ENCODE results near the gene KLK12. TPM values are rescaled to one million over a fixed set of nuclear protein-coding genes. Genes with fewer than 3 reads are reported as not detected.

The KLK12 gene
- total RNA-seq, 1 donor from 2014 or later = 1.0 TPM

GRCh38 chr19:51075998-51076397, 41.2 kb upstream of the KLK12 start:
- H3K27me3 Mint-ChIP-seq = no peaks in the 10 kb centered on the region
- DNase-seq (ENCODE audit: low spot score, unreplicated experiment) = no peak
- peaks cover 4% of the 10 kb centered on the region for H3K4me1 Mint-ChIP-seq (ENCODE audit: low read depth)
- H3K4me3 Mint-ChIP-seq (ENCODE audit: low read depth) = no peak overlapping the region
- TF ChIP-seq, protein P1, sequence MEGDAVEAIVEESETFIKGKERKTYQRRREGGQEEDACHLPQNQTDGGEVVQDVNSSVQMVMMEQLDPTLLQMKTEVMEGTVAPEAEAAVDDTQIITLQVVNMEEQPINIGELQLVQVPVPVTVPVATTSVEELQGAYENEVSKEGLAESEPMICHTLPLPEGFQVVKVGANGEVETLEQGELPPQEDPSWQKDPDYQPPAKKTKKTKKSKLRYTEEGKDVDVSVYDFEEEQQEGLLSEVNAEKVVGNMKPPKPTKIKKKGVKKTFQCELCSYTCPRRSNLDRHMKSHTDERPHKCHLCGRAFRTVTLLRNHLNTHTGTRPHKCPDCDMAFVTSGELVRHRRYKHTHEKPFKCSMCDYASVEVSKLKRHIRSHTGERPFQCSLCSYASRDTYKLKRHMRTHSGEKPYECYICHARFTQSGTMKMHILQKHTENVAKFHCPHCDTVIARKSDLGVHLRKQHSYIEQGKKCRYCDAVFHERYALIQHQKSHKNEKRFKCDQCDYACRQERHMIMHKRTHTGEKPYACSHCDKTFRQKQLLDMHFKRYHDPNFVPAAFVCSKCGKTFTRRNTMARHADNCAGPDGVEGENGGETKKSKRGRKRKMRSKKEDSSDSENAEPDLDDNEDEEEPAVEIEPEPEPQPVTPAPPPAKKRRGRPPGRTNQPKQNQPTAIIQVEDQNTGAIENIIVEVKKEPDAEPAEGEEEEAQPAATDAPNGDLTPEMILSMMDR (IDR thresholded peaks at IDR 0.05; ENCODE audit: unreplicated experiment) = no peak
- H3K27ac Mint-ChIP-seq = no peak overlapping the region
- peaks cover 12% of the 10 kb centered on the region for H3K9me3 Mint-ChIP-seq (ENCODE audit: low read depth)
- no peaks in the 10 kb centered on the region for H3K36me3 Mint-ChIP-seq (ENCODE audit: insufficient read depth)

DNA sequence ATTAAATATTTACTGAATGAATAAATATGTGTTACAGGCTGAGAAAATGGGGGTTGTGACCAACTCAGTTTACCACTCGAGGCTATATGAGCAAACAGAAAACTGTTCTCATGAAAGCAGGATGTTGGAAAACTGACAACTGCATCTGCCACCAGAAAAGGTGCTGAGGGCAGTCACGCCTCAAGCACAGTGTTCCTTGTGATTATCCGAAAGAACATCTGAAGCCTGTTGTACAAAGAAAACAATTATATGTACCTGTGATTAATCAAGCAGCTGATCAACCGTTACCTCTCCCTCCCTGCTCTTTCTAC, 36.2 kb upstream of the KLK12 start:
- no peak overlapping the region for H3K27ac Mint-ChIP-seq
- H3K4me1 Mint-ChIP-seq (ENCODE audit: low read depth) = peaks cover 10% of the 10 kb centered on the region
- H3K27me3 Mint-ChIP-seq = peaks cover 11% of the 10 kb centered on the region
- H3K9me3 Mint-ChIP-seq (ENCODE audit: low read depth) = peaks cover 16% of the 10 kb centered on the region
- no peak overlapping the region for H3K4me3 Mint-ChIP-seq (ENCODE audit: low read depth)
- H3K36me3 Mint-ChIP-seq (ENCODE audit: insufficient read depth) = no peaks in the 10 kb centered on the region
- DNase-seq (ENCODE audit: low spot score, unreplicated experiment) = no peak
- TF ChIP-seq, protein P1 (IDR thresholded peaks at IDR 0.05; ENCODE audit: unreplicated experiment) = no peak

GRCh38 chr19:51070334-51071094, 35.7 kb upstream of the KLK12 start:
- peaks cover 12% of the 10 kb centered on the region for H3K4me1 Mint-ChIP-seq (ENCODE audit: low read depth)
- H3K27ac Mint-ChIP-seq = peak overlapping the region; percentile 2
- H3K4me3 Mint-ChIP-seq (ENCODE audit: low read depth) = no peak overlapping the region
- no peaks in the 10 kb centered on the region for H3K36me3 Mint-ChIP-seq (ENCODE audit: insufficient read depth)
- peaks cover 14% of the 10 kb centered on the region for H3K27me3 Mint-ChIP-seq
- TF ChIP-seq, protein P1 (IDR thresholded peaks at IDR 0.05; ENCODE audit: unreplicated experiment) = no peak
- no peak for DNase-seq (ENCODE audit: low spot score, unreplicated experiment)
- H3K9me3 Mint-ChIP-seq (ENCODE audit: low read depth) = peaks cover 16% of the 10 kb centered on the region

GRCh38 chr19:51066393-51067186, 31.8 kb upstream of the KLK12 start:
- DNase-seq (ENCODE audit: low spot score, unreplicated experiment) = no peak
- H3K4me3 Mint-ChIP-seq (ENCODE audit: low read depth) = no peak overlapping the region
- TF ChIP-seq, protein P1 (IDR thresholded peaks at IDR 0.05; ENCODE audit: unreplicated experiment) = no peak

DNA sequence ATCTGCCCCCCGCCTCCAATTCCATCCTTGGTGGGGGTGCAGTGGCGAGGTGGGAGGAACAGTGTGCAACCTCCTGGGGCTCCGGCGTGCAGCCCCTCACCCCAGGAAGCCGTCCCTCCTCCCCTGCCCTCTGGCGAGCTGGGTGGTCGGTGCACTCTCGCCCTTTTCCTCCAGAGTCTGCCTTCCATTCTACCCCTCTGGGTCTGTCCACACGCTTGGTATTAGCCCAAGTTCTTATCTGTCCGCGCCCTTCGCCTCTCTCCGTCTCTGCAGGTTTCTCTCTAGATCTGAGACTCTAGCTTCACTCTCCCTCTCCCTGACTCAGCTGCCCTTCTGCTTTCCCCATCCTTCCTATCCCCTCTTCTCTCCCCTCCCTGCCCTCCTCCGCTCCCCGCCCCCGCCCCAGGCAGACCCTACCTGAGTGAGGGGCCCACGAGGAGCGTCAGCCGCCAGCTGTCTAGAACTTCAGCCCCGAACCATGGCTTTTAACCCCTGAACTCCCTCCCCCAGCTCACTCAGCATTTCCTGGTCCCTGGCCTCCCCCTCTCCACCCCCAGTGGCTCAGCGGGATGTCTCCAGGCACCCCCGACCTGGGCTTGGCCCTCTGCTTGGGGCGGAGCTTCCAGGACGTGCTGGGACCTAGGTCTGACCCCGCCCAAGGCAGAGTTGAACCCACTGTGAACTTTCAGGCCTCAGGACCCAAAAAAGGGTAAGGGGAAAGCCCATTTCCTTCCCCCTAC, 30.6 kb upstream of the KLK12 start:
- Mint-ChIP-seq H3K27me3 (peaks cover 27% of the 10 kb centered on the region), H3K9me3 (ENCODE audit: low read depth) (peaks cover 9% of the 10 kb centered on the region), H3K4me1 (ENCODE audit: low read depth) (peaks cover 5% of the 10 kb centered on the region), H3K4me3 (ENCODE audit: low read depth) (peak overlapping the region; percentile 70), H3K36me3 (ENCODE audit: insufficient read depth) (no peaks in the 10 kb centered on the region), H3K27ac (no peak overlapping the region)
- DNase-seq (ENCODE audit: low spot score, unreplicated experiment) = no peak
- TF ChIP-seq, protein P1 (IDR thresholded peaks at IDR 0.05; ENCODE audit: unreplicated experiment) = no peak

More at GRCh38 chr19:51066393-51067186, 31.8 kb upstream of the KLK12 start:
- Mint-ChIP-seq H3K27me3 (peaks cover 16% of the 10 kb centered on the region), H3K36me3 (ENCODE audit: insufficient read depth) (no peaks in the 10 kb centered on the region), H3K27ac (no peak overlapping the region), H3K4me1 (ENCODE audit: low read depth) (peaks cover 15% of the 10 kb centered on the region), H3K9me3 (ENCODE audit: low read depth) (peaks cover 4% of the 10 kb centered on the region)
